Fibroblast of villous mesenchyme (primary cell): Measurements from ENCODE around the gene EPM2A. TPM values are rescaled to one million over a fixed set of nuclear protein-coding genes. Genes with fewer than 3 reads are reported as not detected.

Experiments
- DNase-seq: peaks from one replicate; pipeline ENCODE4 v3.0.0-alpha.2; 2010; ENCODE audit warnings: low read depth
- H3K4me3 ChIP-seq: 2 replicates; pipeline ENCODE4 v1.5.1; 2011; ENCODE audit warnings: low read depth, mild to moderate bottlenecking, low read length
- CTCF ChIP-seq: IDR thresholded peaks from 2 replicates; pipeline ENCODE4 v1.5.1; 2012; ENCODE audit warnings: low read depth, mild to moderate bottlenecking, low read length; ENCODE audit not compliant: insufficient read depth
- total RNA-seq: library from RNA; depleted of rRNA; stranded (reverse); fragments of >200 nt; gene quantifications from 2 replicates; pipeline ENCODE4 v1.2.3, GENCODE V29; 2012

The EPM2A gene
- total RNA-seq, 1 donor = 7.8 TPM

GRCh38 chr6:145668844-145669243 is 66.5 kb downstream of the EPM2A start:
- DNase-seq = no peak
- TF ChIP-seq CTCF = no peak
- no peak overlapping the region for H3K4me3 ChIP-seq

- no peak for TF ChIP-seq CTCF
- no peak for DNase-seq
- H3K4me3 ChIP-seq = no peak overlapping the region
These were observed 74.6 kb downstream of the EPM2A start for GRCh38 chr6:145660676-145661075.

GRCh38 chr6:145656128-145656527 is 79.2 kb downstream of the EPM2A start:
- no peak for DNase-seq
- no peak for TF ChIP-seq CTCF
- H3K4me3 ChIP-seq = no peak overlapping the region

- no peak overlapping the region for H3K4me3 ChIP-seq
- TF ChIP-seq CTCF = no peak
- no peak for DNase-seq
These were observed 82.7 kb downstream of the EPM2A start for GRCh38 chr6:145652572-145652971.

- no peak for DNase-seq
- no peak overlapping the region for H3K4me3 ChIP-seq
- no peak for TF ChIP-seq CTCF
These were observed 83.3 kb downstream of the EPM2A start for GRCh38 chr6:145651988-145652387.

- TF ChIP-seq CTCF = no peak
- no peak for DNase-seq
- H3K4me3 ChIP-seq = no peak overlapping the region
These were observed 87.2 kb downstream of the EPM2A start for GRCh38 chr6:145648149-145648548.

GRCh38 chr6:145647602-145648001 is 87.7 kb downstream of the EPM2A start:
- H3K4me3 ChIP-seq = no peak overlapping the region
- no peak for DNase-seq
- TF ChIP-seq CTCF = no peak
